GM18861 (cell line): ENCODE measurements around the gene RNF31.

Experiments used
- ATAC-seq: cut with Tn5 transposase; IDR thresholded peaks from one replicate; pipeline ENCODE4 v1.9.1; 2021; ENCODE audit not compliant: unreplicated experiment

The RNF31 gene

GRCh38 chr14:24159777-24160498 lies 12.6 kb downstream of the RNF31 start:
- ATAC-seq: no peak

DNA sequence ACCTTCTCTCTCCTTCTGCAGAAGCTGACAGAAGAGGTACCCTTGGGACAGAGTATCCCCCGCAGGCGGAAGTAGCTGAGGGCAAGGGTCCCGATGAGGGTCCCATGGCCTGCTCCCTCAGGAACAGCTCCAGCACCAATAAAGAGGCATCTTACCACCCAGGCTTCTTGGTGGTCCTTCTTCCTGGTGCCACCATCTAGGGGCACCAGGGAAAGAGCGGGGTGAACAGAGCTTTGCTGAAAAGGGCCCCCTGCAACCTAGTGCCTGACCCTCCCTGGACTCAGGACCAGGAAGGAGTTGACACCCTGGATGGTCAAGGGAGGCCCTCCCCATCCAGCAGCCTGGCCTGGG lies 13.2 kb downstream of the RNF31 start:
- no peak for ATAC-seq

- peak; percentile 72 for ATAC-seq
These were observed 13.8 kb downstream of the RNF31 start, which contains the start of gene IRF9 for GRCh38 chr14:24160850-24161804. IRF9 (plus strand) TSS chr14:24161265; CDS start chr14:24162145, 880 bp downstream.

DNA sequence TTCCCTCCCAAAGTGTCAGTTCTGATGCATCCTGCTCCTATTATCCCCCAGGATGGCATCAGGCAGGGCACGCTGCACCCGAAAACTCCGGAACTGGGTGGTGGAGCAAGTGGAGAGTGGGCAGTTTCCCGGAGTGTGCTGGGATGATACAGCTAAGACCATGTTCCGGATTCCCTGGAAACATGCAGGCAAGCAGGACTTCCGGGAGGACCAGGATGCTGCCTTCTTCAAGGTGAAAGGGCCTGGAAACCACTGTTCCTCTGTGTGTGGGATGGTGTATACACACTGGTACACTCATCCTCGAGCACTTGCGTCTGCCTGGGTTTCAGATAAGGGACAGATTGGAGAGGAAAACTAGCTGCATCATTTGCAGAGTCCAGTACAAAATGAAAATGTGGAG lies 14.8 kb downstream of the RNF31 start:
- no peak for ATAC-seq

DNA sequence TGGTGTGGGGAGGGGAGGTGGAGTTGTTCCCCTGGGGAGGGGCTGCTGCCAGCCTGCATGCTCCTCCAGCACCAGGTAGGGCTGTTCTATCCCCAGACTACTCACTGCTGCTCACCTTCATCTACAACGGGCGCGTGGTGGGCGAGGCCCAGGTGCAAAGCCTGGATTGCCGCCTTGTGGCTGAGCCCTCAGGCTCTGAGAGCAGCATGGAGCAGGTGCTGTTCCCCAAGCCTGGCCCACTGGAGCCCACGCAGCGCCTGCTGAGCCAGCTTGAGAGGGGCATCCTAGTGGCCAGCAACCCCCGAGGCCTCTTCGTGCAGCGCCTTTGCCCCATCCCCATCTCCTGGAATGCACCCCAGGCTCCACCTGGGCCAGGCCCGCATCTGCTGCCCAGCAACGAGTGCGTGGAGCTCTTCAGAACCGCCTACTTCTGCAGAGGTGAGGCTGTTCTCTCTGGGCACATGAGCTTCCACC lies 17.3 kb downstream of the RNF31 start:
- no peak for ATAC-seq

DNA sequence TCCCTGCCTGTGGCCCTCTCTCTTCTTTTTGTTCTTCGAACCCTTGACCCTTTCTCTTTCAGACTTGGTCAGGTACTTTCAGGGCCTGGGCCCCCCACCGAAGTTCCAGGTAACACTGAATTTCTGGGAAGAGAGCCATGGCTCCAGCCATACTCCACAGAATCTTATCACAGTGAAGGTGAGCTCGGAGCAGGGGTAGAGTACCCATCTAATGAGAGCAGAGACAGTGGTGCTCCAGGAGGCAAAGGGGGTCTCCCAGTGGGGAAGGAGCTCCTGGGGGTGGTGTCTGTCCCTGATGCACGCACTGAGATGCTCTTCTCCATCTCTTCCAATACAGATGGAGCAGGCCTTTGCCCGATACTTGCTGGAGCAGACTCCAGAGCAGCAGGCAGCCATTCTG lies 18.5 kb downstream of the RNF31 start:
- ATAC-seq: no peak

GRCh38 chr14:24167469-24168114 lies 20.3 kb downstream of the RNF31 start:
- no peak for ATAC-seq

DNA sequence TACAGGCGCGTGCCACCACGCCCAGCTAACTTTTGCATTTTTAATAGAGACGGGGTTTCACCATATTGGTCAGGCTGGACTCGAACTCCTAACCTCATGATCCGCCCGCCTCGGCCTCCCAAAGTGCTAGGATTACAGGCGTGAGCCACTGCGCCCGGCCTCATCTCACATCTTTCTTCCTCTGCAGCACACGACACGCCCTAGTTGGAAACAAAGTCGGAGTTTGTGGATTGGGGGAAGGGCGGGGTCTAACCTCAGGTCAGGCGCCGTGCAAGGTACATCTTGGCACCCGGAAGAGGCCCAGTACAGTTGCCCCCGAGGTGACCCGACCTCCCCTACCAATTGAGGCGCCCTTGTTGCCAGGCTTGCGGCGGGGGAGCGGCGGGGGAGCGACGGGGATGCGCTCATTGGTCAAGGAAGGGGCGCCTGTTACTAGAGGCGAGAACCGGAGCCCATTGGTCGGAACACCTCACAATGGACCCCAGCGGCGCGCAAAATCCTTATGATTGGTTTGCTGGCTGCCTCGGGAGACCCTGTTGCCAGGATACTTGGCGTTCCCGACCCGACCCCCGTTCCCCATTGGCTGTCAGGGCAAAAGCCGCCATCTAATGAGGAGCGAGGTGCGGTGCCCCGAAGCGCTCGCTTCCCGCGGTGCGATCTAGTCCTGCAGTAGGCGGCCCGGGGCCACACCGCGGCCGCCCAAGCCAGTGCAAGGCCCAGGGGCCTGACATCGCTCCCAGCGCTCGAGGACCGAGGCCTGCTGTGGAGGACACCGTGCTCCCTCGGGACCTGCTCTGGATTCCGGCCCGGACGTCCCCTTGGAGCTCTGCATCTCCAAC lies 24.3 kb downstream of the RNF31 start, which contains the start of gene REC8:
TSS of gene REC8 (plus strand) at position 659 of the 839 bp plus-strand sequence. CDS start 473 bp downstream, outside the sequence.
- ATAC-seq: peak; percentile 74

DNA sequence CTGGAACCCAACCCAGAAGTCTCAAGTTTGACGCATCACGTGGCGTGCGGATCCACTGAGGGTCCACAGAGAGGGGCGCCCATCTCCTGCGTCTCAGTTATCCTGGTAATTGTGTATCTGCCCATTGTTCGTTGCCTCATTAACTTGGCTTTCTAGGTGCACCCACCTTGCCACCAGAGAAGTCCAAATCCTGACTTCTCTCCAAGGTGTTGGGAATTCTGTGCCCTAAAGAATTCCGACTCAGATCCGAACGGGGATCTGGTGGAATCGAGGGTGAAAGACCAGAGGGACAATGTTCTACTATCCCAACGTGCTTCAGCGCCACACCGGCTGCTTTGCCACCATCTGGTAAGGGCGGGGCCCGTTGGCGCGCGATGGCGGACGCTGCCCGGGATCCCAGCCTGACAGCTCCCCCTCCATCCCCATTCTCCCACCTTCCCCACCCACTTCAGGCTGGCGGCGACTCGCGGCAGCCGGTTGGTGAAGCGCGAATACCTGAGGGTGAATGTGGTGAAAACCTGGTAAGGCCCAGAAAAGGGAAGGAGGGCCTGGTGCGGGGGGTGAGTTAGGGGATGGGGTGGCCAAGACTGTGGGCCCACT lies 25.1 kb downstream of the RNF31 start:
- ATAC-seq: no peak

DNA sequence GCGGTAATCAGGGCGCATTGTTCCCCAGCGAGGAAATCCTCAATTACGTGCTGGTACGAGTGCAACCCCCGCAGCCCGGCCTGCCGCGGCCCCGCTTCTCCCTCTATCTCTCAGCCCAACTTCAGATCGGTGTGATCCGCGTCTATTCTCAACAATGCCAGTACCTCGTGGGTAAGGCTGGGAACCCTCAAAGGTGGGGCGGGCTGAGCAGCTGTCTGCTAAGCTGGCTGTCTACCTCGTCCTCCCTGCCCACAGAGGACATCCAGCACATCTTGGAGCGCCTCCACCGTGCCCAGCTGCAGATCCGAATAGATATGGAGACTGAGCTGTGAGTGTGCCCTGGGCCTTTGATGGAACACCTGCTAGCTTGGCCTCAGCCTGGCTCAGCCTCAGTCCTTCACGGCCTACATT lies 25.6 kb downstream of the RNF31 start:
- ATAC-seq: no peak

DNA sequence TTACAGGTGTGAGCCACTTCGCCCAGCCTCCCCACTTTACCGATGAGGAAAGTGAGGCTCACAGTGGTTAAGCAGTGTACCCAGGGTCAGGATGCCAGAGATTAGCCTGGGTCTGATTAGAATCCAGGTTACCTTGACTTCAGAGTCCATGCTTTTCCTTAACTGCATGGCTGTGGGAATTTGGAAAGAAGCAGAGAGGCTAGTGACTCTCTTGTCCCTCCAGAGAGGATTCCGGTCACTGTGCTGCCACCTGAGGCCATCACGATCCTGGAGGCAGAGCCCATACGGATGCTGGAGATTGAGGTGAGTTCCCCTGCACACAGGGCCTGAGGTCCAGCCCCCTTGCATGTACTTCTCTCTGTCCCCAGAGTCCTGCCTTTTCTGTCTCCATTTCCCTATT lies 29.3 kb downstream of the RNF31 start:
- no peak for ATAC-seq

- ATAC-seq: no peak
These were observed 29.9 kb downstream of the RNF31 start for GRCh38 chr14:24177041-24177825.

DNA sequence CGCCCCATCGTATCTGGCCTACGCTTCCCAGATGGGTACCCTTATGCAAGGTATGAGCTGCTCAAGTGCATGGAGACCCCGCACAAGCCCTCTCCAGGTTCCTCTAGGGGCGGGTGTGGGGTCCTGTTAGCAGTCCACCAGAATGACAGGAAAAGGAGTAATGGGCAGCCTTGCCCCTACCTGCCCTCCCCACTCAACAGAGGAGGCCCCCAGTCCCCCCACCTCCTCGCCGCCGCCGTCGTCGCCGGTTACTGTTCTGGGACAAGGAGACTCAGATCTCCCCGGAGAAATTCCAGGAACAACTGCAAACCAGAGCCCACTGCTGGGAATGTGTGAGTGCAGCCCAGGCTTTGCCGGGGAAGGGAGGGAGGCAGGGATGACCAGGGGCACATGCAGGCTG lies 30.6 kb downstream of the RNF31 start:
- ATAC-seq: no peak

DNA sequence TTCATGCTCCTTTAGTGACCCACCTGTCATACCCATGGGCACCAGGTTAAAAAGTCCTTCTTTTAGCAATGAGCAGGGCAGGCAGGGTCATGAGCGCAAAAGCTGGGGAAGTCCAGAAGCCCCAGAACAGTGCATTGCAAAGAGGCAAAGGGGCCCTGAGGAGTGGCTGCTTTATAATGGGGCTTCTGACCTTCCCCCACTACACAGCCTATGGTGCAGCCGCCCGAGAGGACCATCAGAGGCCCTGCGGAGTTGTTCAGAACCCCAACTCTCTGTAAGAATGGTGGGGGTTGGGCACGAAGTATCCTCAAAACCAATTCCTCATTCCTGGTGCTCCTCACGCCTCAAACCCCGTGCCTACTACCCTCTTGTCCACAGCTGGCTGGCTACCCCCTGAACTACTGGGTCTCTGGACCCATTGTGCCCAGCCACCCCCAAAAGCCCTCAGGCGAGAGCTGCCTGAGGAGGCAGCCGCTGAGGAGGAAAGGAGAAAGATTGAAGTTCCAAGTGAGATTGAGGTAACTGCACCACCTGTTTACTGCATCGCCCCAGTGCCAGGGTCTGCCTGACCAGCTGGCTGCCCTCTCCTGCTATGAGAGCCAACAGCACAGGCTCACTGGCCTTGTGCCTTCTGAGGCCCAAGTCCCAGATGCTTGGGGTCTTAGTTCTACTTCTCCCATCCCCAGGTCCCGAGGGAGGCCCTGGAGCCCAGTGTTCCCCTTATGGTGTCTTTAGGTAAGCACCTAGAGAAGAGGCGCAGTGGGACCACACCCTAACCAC lies 31.3 kb downstream of the RNF31 start:
- ATAC-seq: no peak

DNA sequence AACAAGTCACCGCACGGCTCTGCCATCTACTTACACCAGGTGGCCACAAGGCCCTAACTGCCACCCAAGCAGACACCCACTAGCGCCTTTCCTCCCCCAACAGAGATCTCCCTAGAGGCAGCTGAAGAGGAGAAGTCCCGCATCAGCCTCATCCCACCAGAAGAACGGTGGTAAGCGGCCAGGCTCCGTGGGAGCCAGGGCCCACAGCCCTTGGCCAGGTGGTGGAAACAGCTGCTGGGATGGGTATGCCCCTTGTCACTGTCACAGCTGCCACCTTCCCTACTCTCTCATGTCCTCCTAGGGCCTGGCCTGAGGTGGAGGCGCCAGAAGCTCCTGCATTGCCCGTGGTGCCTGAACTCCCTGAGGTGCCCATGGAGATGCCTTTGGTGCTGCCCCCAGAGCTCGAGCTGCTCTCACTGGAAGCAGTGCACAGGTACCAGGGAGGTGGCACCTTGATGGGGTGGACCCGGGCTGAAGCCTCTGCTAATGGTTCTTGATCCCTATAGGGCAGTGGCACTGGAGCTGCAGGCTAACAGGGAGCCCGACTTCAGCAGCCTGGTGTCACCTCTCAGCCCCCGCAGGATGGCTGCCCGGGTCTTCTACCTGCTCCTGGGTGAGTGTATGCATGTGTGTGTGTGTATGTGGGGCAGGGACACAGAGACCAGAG lies 32.1 kb downstream of the RNF31 start:
- no peak for ATAC-seq

DNA sequence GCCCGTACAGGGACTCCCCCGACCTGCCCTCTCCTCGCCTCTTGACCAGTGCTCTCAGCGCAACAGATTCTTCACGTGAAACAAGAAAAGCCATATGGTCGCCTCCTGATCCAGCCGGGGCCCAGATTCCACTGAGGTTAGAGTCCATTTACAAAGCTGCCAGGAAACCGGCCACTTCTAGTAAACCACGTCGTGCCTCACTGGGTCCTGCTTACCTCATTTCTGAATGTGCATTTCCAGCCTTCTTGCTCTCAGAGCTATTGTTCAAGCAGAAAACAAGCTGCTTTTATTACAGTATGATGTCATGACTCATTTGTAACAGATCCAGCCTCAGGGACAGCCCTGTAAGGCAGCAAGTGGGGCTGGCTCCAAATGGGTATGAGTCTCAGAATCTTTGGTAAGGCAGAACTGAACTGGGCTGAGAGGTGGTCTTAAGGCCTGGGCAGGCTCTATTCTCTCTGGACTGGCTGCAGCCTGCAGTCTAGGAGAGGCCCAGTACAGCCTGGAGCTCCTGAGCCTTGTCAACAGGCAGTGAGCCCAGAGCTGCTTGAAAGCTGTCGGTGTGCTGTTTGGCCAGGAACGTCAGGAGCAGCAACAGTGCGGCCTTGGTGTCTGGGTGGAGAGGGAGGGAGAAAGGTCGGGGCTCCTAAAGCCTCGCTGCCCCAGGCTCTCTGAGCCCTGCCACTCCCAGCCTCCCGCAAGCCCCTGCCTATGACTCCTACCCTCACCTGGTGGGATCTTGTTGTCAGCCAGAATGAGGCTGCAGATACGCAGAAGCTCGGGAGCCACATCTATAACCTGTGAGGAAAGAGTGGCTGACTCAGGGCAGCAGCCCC lies 32.9 kb downstream of the RNF31 start:
- ATAC-seq: no peak
